ENCODE measurements around the gene ASTE1.

GRCh38 chr3:131033480-131034080 lies 7.0 kb upstream of the ASTE1 start:
- TF ChIP-seq CTCF (IDR thresholded peaks at IDR 0.05; ENCODE audit: insufficient read depth, low read length) (peak; percentile 29), REST (IDR thresholded peaks at IDR 0.05; ENCODE audit: insufficient replicate concordance, low read depth) (no peak), POLR2AphosphoS5 (IDR thresholded peaks at IDR 0.05; ENCODE audit: low read depth) (no peak), SPI1 (IDR thresholded peaks at IDR 0.05; ENCODE audit: borderline replicate concordance, low read depth) (no peak)

Measured in HL-60 (cell line).